Stimulated activated CD8-positive, alpha-beta memory T cell treated with anti-CD3 and anti-CD28 coated beads, Interleukin-12 subunit alpha, Interleukin-12 subunit beta, amount 100 ng/mL, for 1 hour (primary cell): ENCODE data around the gene FN3K.

ENCODE experiments used
- DNase-seq: peaks from one replicate; pipeline ENCODE4 v3.0.0-alpha.2; 2020; ENCODE audit warnings: low read depth

FN3K gene

DNA sequence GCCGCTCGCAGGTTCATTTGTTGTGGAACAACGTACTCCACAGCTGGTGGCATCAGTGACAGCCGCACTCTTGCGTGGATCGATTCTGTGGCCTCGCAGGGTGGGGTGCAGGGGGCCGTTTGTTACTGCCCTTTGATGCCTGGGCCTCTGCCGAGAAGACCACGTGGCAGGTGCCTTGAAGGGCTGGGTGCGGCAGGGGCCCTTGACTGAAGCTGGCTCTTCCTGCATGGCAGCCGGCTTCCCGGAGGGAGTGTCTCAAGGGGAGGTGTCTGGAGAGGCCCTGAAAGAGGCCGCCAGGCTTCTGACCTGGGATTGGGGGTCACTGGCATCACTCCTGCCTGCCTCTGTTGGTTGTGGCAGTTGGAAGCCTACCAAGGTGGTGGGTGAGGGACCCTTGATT, 60.2 kb downstream of the FN3K start:
- DNase-seq, result no peak

DNA sequence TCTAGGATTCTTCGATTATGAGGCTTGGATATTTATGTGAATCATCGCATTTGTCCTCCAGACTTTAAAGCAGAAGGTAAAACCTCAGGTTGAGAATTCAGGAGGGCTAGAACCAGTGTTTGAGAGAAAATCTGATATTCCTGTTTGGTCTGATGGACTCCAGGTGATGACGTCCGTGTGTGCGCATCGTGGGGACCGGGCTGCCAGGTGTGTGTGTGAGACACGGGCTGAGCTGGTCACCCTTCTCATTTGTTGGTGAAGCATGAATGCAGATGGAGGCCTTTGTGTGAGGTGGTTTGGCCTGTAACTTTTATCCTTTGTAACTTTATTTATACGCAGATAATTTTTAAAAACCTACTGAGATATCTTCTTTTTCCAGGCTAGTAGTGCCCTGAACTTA, 61.6 kb downstream of the FN3K start:
- no peak for DNase-seq

DNA sequence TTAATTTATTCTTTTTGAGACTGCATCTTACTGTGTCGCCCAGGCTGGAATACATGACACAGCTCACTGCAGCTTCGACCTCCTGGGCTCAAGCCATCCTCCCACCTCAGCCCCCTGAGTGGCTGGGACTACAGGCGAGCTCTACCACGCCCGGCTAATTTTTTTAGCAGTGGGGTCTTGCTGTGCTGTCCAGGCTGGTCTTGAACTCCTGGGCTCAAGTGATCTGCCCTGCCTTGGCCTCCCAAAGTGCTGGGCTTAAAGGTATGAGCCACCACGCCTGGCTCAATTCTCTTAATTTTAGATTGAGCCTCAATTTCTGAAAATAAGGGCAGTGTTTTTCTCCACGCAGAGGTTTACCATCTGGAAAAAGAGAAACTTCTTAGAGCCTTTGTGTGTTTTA, 63.3 kb downstream of the FN3K start:
- DNase-seq, result no peak

DNA sequence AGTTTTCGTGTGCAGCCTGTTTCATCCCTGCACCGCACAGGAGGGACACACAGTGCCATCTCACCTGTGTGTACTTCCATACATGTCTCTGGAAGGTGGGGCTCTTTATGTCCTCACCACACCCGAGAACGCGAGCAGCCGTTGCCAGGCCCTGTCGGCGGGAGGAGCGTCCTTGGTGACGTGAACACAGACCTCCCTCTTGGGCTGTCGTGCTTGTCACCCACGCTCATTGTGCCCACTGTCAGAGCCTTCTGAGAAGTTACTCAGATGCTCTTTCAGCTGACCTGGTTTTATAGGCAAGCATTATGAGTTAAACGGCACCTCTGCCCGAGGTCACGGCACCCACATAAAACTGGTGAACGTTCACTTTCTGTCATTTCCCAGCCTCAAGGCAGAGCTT, 64.2 kb downstream of the FN3K start:
- DNase-seq, result no peak
